Dermis microvascular lymphatic vessel endothelial cell (primary cell): Measurements from ENCODE around the gene TANC1. TPM values are rescaled to one million over a fixed set of nuclear protein-coding genes. Genes with fewer than 3 reads are reported as not detected.
"Not testable (repeated sequence)": the region's sequence is repeated elsewhere in the genome, so short reads cannot be mapped to it uniquely, and the experiment has no call there.

ENCODE experiments used
- DNase-seq, 2 donors: peaks; one replicate each; pipeline versions ENCODE4 v3.0.0 to v3.0.0-alpha.2; 2010; ENCODE audit warnings: low read depth in 2 of 2
- total RNA-seq: library from RNA; depleted of rRNA; stranded (reverse); fragments of >200 nt; gene quantifications from 2 replicates; pipeline ENCODE4 v1.2.1, GENCODE V29; 2014

Gene TANC1
- total RNA-seq, 1 donor from 2014 or later: 49.7 TPM

- peak; percentile 44 to 79 for DNase-seq
Measured at GRCh38 chr2:159084384-159085370, 116.2 kb downstream of the TANC1 start.

GRCh38 chr2:159086342-159086741 is 117.9 kb downstream of the TANC1 start:
- peak in 1 of 2 donors; percentile 49 for DNase-seq

DNA sequence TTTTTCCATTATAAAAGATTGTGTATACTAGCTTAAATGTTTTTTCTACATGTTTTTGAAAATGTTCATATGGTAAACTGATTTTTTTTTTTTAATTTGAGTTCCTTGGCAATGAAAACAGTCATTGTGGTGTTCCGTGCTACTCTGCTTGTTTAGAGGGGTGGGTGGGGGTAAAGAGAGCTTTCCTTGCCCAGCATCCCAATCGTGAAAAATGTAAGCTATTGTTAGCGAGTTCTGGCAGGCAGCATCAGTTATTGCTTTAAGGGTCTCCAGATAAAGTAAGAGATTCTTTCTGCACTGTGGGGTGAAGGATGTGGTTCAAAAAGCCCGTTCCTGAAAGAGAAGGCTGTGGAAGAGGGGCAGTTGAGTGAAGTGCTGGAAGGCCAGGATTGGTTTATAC is 118.4 kb downstream of the TANC1 start:
- DNase-seq: no peak

- DNase-seq: no peak
Measured at GRCh38 chr2:159088906-159089305, 120.5 kb downstream of the TANC1 start.

GRCh38 chr2:159089543-159089942 is 121.1 kb downstream of the TANC1 start:
- no peak for DNase-seq

DNA sequence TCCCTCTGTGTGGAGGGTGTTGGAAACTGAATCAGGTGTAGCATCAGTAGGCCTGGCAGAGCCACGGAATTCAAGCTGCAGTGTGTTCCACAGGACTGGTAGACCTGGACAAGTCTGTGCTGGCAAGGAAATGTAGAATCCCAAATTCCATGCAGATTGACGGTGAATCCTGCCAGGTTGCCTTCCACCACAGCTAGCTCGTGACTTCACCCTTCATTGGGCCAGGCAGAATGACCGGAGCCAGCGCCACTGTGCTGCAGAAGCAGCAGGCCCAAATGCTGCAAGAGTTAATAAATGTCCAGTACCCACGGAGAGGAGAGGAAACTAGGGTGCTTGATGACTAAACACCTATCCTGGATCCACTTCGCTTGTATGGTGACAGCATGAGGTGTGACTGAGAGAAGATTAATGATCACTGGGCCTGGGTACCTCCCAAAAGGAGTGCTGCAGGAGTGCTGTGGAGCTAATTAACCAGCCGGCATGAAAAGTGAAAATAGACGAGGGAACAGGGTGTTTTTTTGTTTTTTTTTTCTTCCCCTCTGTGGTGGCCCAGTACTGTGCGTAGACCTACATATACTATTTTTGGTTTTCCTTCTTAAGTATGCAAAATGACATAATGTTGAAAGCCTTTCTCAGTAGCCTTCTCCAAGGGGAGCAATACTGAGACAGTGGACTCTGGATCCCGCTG is 122.2 kb downstream of the TANC1 start:
- DNase-seq: peak in 1 of 2 donors; percentile 56

DNA sequence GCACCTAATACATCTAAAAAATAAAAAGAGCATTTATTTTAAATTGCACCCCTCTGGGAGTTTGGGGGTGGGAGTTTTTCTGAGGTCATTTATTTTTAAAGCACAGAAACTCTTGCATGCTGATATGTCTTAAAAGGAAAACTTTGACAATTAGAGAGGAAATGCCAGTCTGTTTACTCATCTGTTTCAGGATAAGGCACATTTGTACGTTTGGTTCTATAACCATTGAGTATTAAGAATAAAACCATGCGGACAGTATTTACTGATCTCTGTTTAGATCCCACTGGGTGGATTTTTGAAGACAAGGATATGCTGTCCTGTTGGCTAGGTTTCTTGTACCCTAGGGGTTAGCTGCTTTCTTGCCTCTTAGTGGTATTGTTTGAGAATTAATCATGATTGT is 122.9 kb downstream of the TANC1 start:
- DNase-seq: peak in 1 of 2 donors; percentile 82

- DNase-seq: peak in 1 of 2 donors; percentile 59
Measured at GRCh38 chr2:159091976-159092375, 123.5 kb downstream of the TANC1 start.

- no peak for DNase-seq
Measured at GRCh38 chr2:159093497-159093896, 125.1 kb downstream of the TANC1 start.

DNA sequence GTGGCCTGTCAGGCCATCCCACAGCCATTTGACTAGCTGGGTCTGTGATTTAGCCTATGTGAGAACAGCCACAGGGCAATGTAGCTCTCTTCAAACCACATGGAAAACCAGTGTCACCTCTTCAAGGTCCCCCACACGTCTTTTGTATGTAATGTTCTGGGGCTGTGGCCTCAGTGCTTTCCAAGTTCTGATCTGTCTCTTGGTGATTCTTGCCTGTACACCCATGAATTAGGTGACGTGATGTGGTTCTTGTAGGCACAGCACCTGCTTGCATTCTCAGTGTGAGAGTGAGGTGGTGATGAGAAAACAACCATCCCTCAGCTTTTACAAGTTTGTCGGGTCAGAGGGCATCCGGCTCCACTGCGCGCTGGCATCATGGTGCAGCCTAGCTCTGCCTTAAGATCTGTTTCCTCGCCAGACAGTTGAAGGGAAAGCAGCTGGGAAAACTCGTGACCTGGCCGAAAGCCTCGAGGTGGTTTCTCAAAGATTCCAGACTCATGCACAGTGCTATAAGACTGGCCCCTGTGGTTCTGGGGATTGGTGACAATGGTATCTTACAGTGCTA is 125.8 kb downstream of the TANC1 start:
- DNase-seq: peak in 1 of 2 donors; percentile 64

GRCh38 chr2:159095813-159096212 is 127.4 kb downstream of the TANC1 start:
- DNase-seq: no peak

- not testable (repeated sequence) for DNase-seq
Measured at GRCh38 chr2:159096302-159096855, 127.9 kb downstream of the TANC1 start.

- peak; percentile 36 to 49 for DNase-seq
Measured at GRCh38 chr2:159096901-159097300, 128.5 kb downstream of the TANC1 start.

GRCh38 chr2:159098361-159098760 is 129.9 kb downstream of the TANC1 start:
- peak; percentile 36 to 52 for DNase-seq

DNA sequence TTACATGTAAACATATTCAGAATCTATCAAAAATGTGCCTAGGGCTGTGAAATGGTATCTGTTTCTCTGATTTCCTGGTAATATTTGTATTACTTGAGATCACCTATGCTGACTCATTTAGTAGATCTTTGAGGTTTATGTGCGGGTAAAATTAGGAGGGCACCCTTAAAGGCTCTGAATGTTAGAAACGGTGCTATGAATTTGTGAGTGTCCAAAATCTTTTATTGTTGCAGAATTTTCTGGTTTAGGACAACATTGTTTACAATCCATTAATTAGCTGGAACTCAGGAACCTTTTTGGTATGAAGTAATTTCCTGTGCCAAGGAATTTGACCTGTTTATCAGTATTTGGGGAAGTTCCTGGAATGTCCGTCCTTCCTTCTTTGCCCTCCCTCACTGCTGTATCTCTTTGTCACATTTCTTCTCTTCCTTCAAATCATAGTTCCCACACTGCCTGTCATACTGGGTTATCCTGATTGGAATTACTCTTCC is 130.5 kb downstream of the TANC1 start:
- DNase-seq: peak; percentile 81 to 86

DNA sequence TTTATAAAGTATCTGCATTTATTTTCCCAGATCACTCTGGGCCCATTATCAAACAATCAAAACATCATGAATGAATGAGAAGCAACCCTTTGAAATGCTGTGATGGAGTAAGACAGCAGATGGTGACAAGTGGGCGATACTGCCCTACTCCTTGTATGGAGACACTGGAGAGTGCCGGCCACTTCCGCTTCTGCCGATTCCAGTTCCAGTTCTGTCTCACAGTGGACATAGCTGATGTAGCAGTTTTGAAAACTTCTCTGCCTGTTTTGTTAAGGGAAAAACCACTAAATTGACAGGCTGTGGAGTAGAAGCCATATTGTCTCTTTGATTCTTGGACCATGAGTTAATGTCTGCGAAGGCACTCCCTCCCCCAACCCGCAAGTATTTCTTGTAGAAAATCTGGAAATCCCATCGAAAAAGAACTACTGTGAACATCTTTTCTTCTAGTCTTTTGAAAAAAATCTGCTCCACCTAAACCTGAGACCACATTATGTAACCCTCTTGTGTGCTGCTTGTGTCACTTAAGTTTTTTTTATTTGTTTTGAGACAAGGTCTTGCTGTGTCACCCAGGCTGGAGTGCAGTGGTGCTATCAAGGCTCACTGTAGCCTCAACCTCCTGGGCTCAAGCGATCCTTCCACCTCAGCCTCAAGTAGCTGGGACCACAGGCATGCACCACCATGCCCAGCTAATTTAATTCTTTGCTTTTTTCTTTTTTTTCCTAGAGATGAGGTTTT is 133.5 kb downstream of the TANC1 start:
- DNase-seq: no peak

DNA sequence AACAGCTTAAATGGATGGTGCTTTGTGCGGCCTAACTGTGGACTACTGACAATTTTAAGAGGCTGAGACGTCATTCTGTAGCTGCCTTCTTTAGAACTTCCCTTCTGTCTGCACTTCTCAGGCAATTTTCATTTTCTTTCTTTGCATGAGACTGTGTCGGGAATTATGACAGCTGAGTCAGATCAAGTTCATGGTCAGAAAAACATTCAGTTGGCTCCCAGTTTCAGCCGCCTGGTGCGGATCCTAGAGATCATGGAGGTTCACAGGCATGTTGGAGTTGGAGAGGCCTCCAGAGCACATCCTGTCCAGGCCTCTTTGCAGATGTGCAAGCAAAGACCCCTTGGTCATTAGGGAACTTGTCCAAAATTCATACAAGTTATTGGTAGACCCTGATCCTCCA is 135.0 kb downstream of the TANC1 start:
- DNase-seq: no peak

DNA sequence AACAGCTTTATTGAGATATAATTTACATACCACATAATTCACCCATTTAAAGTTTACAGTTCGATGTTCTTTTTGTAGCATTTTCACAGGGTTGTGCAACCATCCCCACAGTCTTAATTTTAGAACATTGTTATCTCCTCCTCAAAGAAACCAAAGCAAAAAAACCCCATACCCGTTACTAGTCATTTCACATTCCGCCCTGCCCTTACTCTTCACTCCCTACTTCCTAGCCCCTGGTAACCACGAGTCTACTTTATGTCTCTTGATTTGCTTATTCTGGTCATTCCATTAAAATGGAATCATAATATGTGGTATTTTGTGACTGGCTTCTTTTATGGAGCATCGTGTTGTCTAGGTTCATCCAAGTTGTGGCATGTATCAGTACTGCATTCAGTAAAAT is 137.7 kb downstream of the TANC1 start:
- no peak for DNase-seq

DNA sequence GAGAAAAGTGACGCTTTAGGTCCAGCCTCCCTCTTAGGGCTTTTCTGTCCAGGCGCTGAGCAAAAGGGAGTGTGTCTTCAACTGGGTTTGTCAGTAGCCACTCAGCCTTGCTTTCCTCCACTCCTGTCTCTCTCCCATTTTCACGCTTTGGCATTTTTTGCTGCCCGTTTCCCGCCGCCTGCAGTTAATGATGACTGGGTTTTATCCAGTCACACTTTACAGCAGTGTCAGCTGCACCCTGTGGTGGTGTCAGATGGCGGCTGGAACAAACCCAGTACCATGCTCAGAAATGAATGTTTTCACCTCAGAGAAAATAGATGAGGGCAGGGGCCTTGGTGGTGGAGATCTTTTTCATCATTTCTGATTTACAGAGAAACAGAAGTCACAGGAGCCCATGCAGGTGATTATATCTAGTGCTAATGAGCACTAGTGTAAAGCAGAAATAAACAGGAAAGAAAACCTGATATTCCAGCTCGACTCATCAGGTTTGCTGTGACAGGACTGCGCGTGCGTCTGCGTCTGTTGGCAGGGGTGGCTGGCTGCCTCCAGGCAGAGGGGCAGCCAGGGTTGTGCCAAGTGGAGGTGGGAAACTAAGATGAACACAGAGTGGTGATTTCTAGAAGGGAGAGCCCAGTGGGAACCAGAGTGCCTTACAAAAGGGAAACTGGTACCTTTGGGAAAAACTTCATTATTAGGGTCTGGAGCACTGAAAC is 139.9 kb downstream of the TANC1 start:
- no peak for DNase-seq

- DNase-seq: no peak
Measured at GRCh38 chr2:159109517-159109916, 141.1 kb downstream of the TANC1 start.
